MM.1S (cell line): ENCODE measurements around the gene OR11H6.
"Not testable (repeated sequence)": the region's sequence is repeated elsewhere in the genome, so short reads cannot be mapped to it uniquely, and the experiment has no call there.

Source experiments
- DNase-seq: peaks from one replicate; pipeline ENCODE4 v3.0.0-alpha.2; 2015
- H2AFZ ChIP-seq: fragments of 300-600 bp; sonication (generic); 2 replicates; pipeline ENCODE4 v1.6.0; 2016; ENCODE audit warnings: antibody characterized with exemption, low read length
- H3F3A ChIP-seq: fragments of 300-600 bp; sonication (generic); 2 replicates; pipeline ENCODE4 v1.6.1; 2016; ENCODE audit warnings: mild to moderate bottlenecking, antibody characterized with exemption, low read length, moderate library complexity, mixed read lengths; ENCODE audit not compliant: insufficient read depth
- H3K27ac ChIP-seq: fragments of 300-600 bp; sonication (generic); 2 replicates; pipeline ENCODE4 v1.5.1; 2016; ENCODE audit warnings: mild to moderate bottlenecking, low read length
- H3K27me3 ChIP-seq: fragments of 300-600 bp; sonication (generic); replicated peaks from 2 replicates; pipeline ENCODE4 v1.6.0; 2016; ENCODE audit warnings: low read length; ENCODE audit not compliant: insufficient read depth
- H3K36me3 ChIP-seq: fragments of 300-600 bp; sonication (generic); replicated peaks from 2 replicates; pipeline ENCODE4 v1.6.1; 2016; ENCODE audit warnings: mild to moderate bottlenecking, low read length, mixed read lengths; ENCODE audit not compliant: insufficient read depth
- H3K4me1 ChIP-seq: fragments of 300-600 bp; sonication (generic); 2 replicates; pipeline ENCODE4 v1.6.1; 2016; ENCODE audit warnings: low read length, mixed read lengths
- H3K4me2 ChIP-seq: fragments of 300-600 bp; sonication (generic); 2 replicates; pipeline ENCODE4 v1.6.0; 2016; ENCODE audit warnings: low read depth, low read length
- H3K4me3 ChIP-seq: fragments of 300-600 bp; sonication (generic); 2 replicates; pipeline ENCODE4 v1.5.1; 2016; ENCODE audit warnings: low read length, mixed read lengths
- H3K79me2 ChIP-seq: fragments of 300-600 bp; sonication (generic); 2 replicates; pipeline ENCODE4 v1.6.1; 2016; ENCODE audit warnings: mixed run types, low read length, mixed read lengths
- H3K9ac ChIP-seq: fragments of 300-600 bp; sonication (generic); 2 replicates; pipeline ENCODE4 v1.6.1; 2016; ENCODE audit warnings: low read length, mixed read lengths
- H3K9me2 ChIP-seq: fragments of 300-600 bp; sonication (generic); replicated peaks from 2 replicates; pipeline ENCODE4 v1.6.1; 2016; ENCODE audit warnings: mild to moderate bottlenecking, low read length, mixed read lengths; ENCODE audit not compliant: insufficient read depth
- H3K9me3 ChIP-seq: fragments of 300-600 bp; sonication (generic); replicated peaks from 2 replicates; pipeline ENCODE4 v1.6.1; 2016; ENCODE audit warnings: mild to moderate bottlenecking, low read length, mixed read lengths; ENCODE audit not compliant: insufficient read depth
- H4K20me1 ChIP-seq: fragments of 300-600 bp; sonication (generic); 2 replicates; pipeline ENCODE4 v1.6.1; 2016; ENCODE audit warnings: mild to moderate bottlenecking, low read length, moderate library complexity, mixed read lengths; ENCODE audit not compliant: insufficient read depth
- CTCF ChIP-seq: fragments of 300-600 bp; sonication (generic); IDR thresholded peaks from 2 replicates; pipeline ENCODE4 v1.5.1; 2016; ENCODE audit warnings: antibody characterized with exemption, low read length, mixed read lengths
- EZH2 ChIP-seq: fragments of 300-600 bp; sonication (generic); optimal IDR thresholded peaks from 2 replicates; pipeline ENCODE3; 2017; ENCODE audit warnings: low read depth, mild to moderate bottlenecking, antibody characterized with exemption, low read length, mixed read lengths
- EZH2phosphoT487 ChIP-seq: fragments of 300-600 bp; sonication (generic); IDR thresholded peaks from 2 replicates; pipeline ENCODE4 v1.6.1; 2018; ENCODE audit warnings: antibody characterized with exemption, low read length

OR11H6 gene

GRCh38 chr14:20223410-20223809, at the start of gene OR11H6:
Gene OR11H6 (plus strand): TSS chr14:20223710. CDS start chr14:20223710, 0 bp downstream.
- TF ChIP-seq EZH2phosphoT487 (no peak), CTCF (no peak), EZH2 (no peak)
- Histone ChIP-seq H3K4me2 (no peak within 1 kb of the TSS), H3K4me3 (no peak within 1 kb of the TSS), H3K36me3 (no peaks in the 10 kb centered on the region), H2AFZ (no peak within 1 kb of the TSS), H3K79me2 (no peaks in the 10 kb centered on the region), H3F3A (no peaks in the 10 kb centered on the region), H3K4me1 (no peaks in the 10 kb centered on the region), H3K9ac (no peak within 1 kb of the TSS), H3K27me3 (no peaks in the 10 kb centered on the region), H3K27ac (no peak within 1 kb of the TSS), H3K9me2 (no peaks in the 10 kb centered on the region), H3K9me3 (no peaks in the 10 kb centered on the region), H4K20me1 (no peaks in the 10 kb centered on the region)
- DNase-seq, result no peak

- H3K4me1 ChIP-seq, H3K9me3 ChIP-seq, H3K9ac ChIP-seq, H3K9me2 ChIP-seq, H2AFZ ChIP-seq, H3F3A ChIP-seq, H3K4me3 ChIP-seq, H3K27ac ChIP-seq, H3K79me2 ChIP-seq, DNase-seq, H4K20me1 ChIP-seq, H3K27me3 ChIP-seq, H3K36me3 ChIP-seq, H3K4me2 ChIP-seq: not testable (repeated sequence)
Observed at GRCh38 chr14:20174205-20174604, 49.3 kb upstream of the OR11H6 start.

GRCh38 chr14:20176330-20176729, 47.2 kb upstream of the OR11H6 start:
- H3K27ac ChIP-seq, result no peak overlapping the region
- TF ChIP-seq EZH2 (no peak), EZH2phosphoT487 (no peak), CTCF (no peak)
- H3K4me3 ChIP-seq, result no peak overlapping the region
- no peaks in the 10 kb centered on the region for H3K27me3 ChIP-seq
- H3K9me2 ChIP-seq, result no peaks in the 10 kb centered on the region
- no peaks in the 10 kb centered on the region for H3K79me2 ChIP-seq
- no peaks in the 10 kb centered on the region for H3K4me1 ChIP-seq
- no peak for DNase-seq
- H2AFZ ChIP-seq, result no peak overlapping the region
- H3K4me2 ChIP-seq, result no peak overlapping the region
- H3K36me3 ChIP-seq, result no peaks in the 10 kb centered on the region
- H3K9me3 ChIP-seq, result no peaks in the 10 kb centered on the region
- H3K9ac ChIP-seq, result no peak overlapping the region
- no peaks in the 10 kb centered on the region for H4K20me1 ChIP-seq
- H3F3A ChIP-seq, result no peaks in the 10 kb centered on the region

- no peak overlapping the region for H3K27ac ChIP-seq
- H3F3A ChIP-seq, result no peaks in the 10 kb centered on the region
- no peaks in the 10 kb centered on the region for H3K9me2 ChIP-seq
- no peak overlapping the region for H3K9ac ChIP-seq
- DNase-seq, result no peak
- H2AFZ ChIP-seq, result no peak overlapping the region
- no peaks in the 10 kb centered on the region for H4K20me1 ChIP-seq
- no peaks in the 10 kb centered on the region for H3K36me3 ChIP-seq
- H3K4me1 ChIP-seq, result no peaks in the 10 kb centered on the region
- H3K9me3 ChIP-seq, result no peaks in the 10 kb centered on the region
- no peaks in the 10 kb centered on the region for H3K27me3 ChIP-seq
- H3K79me2 ChIP-seq, result no peaks in the 10 kb centered on the region
- TF ChIP-seq EZH2 (no peak), CTCF (no peak), EZH2phosphoT487 (no peak)
- H3K4me2 ChIP-seq, result no peak overlapping the region
- H3K4me3 ChIP-seq, result no peak overlapping the region
Observed at GRCh38 chr14:20177433-20177974, 46.0 kb upstream of the OR11H6 start.
